Spinal cord (tissue), 10 donors: ENCODE results near the gene MAP1B. TPM values are rescaled to one million over a fixed set of nuclear protein-coding genes. Genes with fewer than 3 reads are reported as not detected.
A peak's percentile ranks its signal among the peaks of the same experiment; 100 is the strongest.

Experiments
- DNase-seq, 6 donors: peaks; one replicate each; pipeline versions ENCODE4 v3.0.0 to v3.0.0-alpha.2; 2013 to 2015; ENCODE audit warnings: low spot score in 6 of 6, low read depth in 4 of 6
- H3K27ac ChIP-seq: one replicate; pipeline ENCODE4 v1.5.1; 2013; ENCODE audit warnings: low read depth, low read length, control low read depth
- H3K27me3 ChIP-seq: one replicate; pipeline ENCODE4 v1.6.1; 2013; ENCODE audit warnings: low read length; ENCODE audit not compliant: control insufficient read depth, insufficient read depth
- H3K36me3 ChIP-seq: one replicate; pipeline ENCODE4 v1.6.1; 2013; ENCODE audit warnings: low read length; ENCODE audit not compliant: control insufficient read depth, insufficient read depth
- H3K4me1 ChIP-seq: one replicate; pipeline ENCODE4 v1.6.1; 2013; ENCODE audit warnings: low read length; ENCODE audit not compliant: control insufficient read depth, insufficient read depth
- H3K4me3 ChIP-seq: one replicate; pipeline ENCODE4 v1.5.1; 2013; ENCODE audit warnings: low read depth, low read length, control low read depth
- H3K9me3 ChIP-seq: one replicate; pipeline ENCODE4 v1.6.1; 2013; ENCODE audit warnings: low read length; ENCODE audit not compliant: control insufficient read depth, insufficient read depth
- WGBS: methylation state at CpG from one replicate; pipeline ENCODE4 v1.1.5; 2013; ENCODE audit warnings: missing lambda C conversion rate; ENCODE audit not compliant: insufficient coverage; 5-methylcytosine and 5-hydroxymethylcytosine counted together
- polyA plus RNA-seq, 2 donors: library from polyadenylated mRNA; unstranded; fragments of 120-200 nt; gene quantifications; one replicate each; pipeline ENCODE4 v1.2.1, GENCODE V29; 2013; ENCODE audit not compliant: insufficient read length in 2 of 2
- total RNA-seq, 2 donors: library from RNA; depleted of rRNA in 1 of 2; stranded (reverse); fragments of 120-200 nt in 1 of 2; fragments of >200 nt in 1 of 2; gene quantifications; one replicate each; pipeline versions ENCODE4 v1.2.3 to v1.2.4, GENCODE V29; 2013 to 2014
- donor health status: healthy.

MAP1B gene
- total and polyA plus RNA-seq, 4 donors: 200 to 506 (median 407) TPM

- no peak overlapping the region for H3K27ac ChIP-seq
- no peak overlapping the region for H3K4me3 ChIP-seq
- H3K36me3 ChIP-seq: no peaks in the 10 kb centered on the region
- H3K4me1 ChIP-seq: peaks cover 10% of the 10 kb centered on the region
- H3K9me3 ChIP-seq: no peaks in the 10 kb centered on the region
- DNase-seq: peak in 2 of 6 donors; percentile 63 to 83
- WGBS: 80% methylated on average over 1 of the region's 2 CpGs
- no peaks in the 10 kb centered on the region for H3K27me3 ChIP-seq
Measured at GRCh38 chr5:72244862-72245371, 137.6 kb downstream of the MAP1B start.

- WGBS: no CpG with 5 or more reads among the region's 1 CpG
- Histone ChIP-seq H3K27ac (peak overlapping the region; percentile 36), H3K4me1 (peaks cover 10% of the 10 kb centered on the region), H3K9me3 (no peaks in the 10 kb centered on the region), H3K4me3 (no peak overlapping the region), H3K27me3 (no peaks in the 10 kb centered on the region), H3K36me3 (no peaks in the 10 kb centered on the region)
- DNase-seq: no peak
Measured at GRCh38 chr5:72245546-72245945, 138.3 kb downstream of the MAP1B start.

DNA sequence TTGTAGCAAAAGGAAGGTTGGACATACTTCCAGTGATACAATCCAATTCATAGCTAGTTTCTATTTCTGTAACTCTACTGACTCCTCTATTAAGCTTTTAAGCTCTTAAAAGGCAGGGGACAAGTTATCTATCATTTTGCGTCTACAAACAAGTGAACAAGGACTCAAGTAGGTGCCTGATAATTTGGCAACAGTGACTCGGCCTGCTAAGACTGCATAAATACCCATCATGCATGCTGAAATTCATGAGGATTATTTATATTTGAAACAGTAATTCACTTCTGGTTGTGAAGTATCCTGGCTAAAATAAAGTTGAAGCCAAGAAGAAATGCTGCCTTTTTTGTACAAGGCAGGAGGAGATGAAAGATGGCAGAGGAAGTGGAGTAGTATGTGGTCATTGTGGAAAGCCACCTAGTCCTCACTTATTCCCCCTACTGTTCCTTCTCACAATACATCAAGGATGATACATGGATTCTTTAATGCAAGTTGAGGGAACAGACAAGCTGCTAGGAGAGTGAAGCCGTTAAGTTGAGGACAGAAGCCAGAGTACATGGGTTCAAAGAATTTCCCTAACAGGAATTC, 138.8 kb downstream of the MAP1B start:
- Histone ChIP-seq H3K9me3 (no peaks in the 10 kb centered on the region), H3K36me3 (no peaks in the 10 kb centered on the region), H3K4me1 (peaks cover 9% of the 10 kb centered on the region), H3K4me3 (no peak overlapping the region), H3K27ac (peak overlapping the region; percentile 36), H3K27me3 (no peaks in the 10 kb centered on the region)
- 60% methylated on average over 1 of the region's 3 CpGs for WGBS
- DNase-seq: no peak

GRCh38 chr5:72246954-72247442, 139.7 kb downstream of the MAP1B start:
- 54% methylated on average over 2 of the region's 4 CpGs for WGBS
- H3K27ac ChIP-seq: no peak overlapping the region
- no peaks in the 10 kb centered on the region for H3K36me3 ChIP-seq
- H3K27me3 ChIP-seq: no peaks in the 10 kb centered on the region
- no peak overlapping the region for H3K4me3 ChIP-seq
- peaks cover 7% of the 10 kb centered on the region for H3K4me1 ChIP-seq
- no peak for DNase-seq
- no peaks in the 10 kb centered on the region for H3K9me3 ChIP-seq

- peak overlapping the region; percentile 6 for H3K27ac ChIP-seq
- H3K9me3 ChIP-seq: no peaks in the 10 kb centered on the region
- H3K4me1 ChIP-seq: no peaks in the 10 kb centered on the region
- no peaks in the 10 kb centered on the region for H3K27me3 ChIP-seq
- peak in 3 of 6 donors; percentile 36 to 80 (median 70) for DNase-seq
- no CpG with 5 or more reads among the region's 2 CpGs for WGBS
- H3K36me3 ChIP-seq: no peaks in the 10 kb centered on the region
- H3K4me3 ChIP-seq: no peak overlapping the region
Measured at GRCh38 chr5:72248410-72248981, 141.2 kb downstream of the MAP1B start.

DNA sequence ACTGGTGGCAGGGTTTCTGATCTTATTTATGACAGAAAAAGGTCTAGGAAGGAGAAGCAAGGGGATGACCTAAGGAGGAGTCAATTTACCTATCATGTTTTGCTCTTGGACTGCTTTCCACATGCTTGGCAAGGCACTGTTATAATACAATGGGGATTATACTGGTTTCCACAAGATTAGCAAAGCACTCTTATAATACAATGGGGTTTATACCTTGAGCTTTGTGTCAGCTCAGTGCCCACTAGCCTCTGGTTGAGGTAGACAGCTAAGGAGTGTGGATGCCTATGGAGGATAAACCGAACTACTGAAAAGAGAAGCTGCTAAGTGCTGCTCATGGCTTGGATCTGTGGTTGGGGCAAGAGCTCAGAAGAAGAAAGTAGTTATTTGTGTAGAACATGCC, 144.1 kb downstream of the MAP1B start:
- 67% methylated on average over 1 of the region's 1 CpG for WGBS
- no peaks in the 10 kb centered on the region for H3K36me3 ChIP-seq
- no peaks in the 10 kb centered on the region for H3K27me3 ChIP-seq
- H3K9me3 ChIP-seq: no peaks in the 10 kb centered on the region
- H3K4me3 ChIP-seq: no peak overlapping the region
- H3K4me1 ChIP-seq: no peaks in the 10 kb centered on the region
- H3K27ac ChIP-seq: no peak overlapping the region
- DNase-seq: no peak

DNA sequence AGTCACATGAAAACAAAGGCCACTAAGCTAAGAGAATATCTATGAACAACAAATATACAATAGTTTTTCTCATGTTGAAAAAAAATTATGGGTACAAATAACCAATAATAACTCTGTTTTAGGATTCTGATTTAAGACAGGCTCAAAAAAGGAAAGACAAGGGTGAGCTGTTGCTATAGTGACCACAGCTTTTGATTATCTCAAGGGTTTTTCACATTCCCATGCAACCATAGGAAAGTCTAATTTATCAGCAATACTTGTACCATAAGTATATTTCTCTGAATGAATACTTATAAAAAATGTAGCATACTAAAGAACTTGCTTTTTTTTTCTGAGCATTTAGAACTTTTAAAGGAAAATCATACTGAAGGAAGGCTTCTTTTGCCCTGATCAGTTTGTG, 144.7 kb downstream of the MAP1B start:
- no peak overlapping the region for H3K27ac ChIP-seq
- H3K4me1 ChIP-seq: no peaks in the 10 kb centered on the region

GRCh38 chr5:72252574-72253155, 145.4 kb downstream of the MAP1B start:
- no peak for DNase-seq
- Histone ChIP-seq H3K27me3 (no peaks in the 10 kb centered on the region), H3K27ac (no peak overlapping the region), H3K9me3 (no peaks in the 10 kb centered on the region), H3K4me3 (no peak overlapping the region), H3K4me1 (no peaks in the 10 kb centered on the region), H3K36me3 (no peaks in the 10 kb centered on the region)
- 82% methylated on average over 5 of the region's 5 CpGs for WGBS

More for the DNA sequence above, 144.7 kb downstream of the MAP1B start:
- Histone ChIP-seq H3K4me3 (no peak overlapping the region), H3K27me3 (no peaks in the 10 kb centered on the region), H3K36me3 (no peaks in the 10 kb centered on the region), H3K9me3 (no peaks in the 10 kb centered on the region)
- no peak for DNase-seq

DNA sequence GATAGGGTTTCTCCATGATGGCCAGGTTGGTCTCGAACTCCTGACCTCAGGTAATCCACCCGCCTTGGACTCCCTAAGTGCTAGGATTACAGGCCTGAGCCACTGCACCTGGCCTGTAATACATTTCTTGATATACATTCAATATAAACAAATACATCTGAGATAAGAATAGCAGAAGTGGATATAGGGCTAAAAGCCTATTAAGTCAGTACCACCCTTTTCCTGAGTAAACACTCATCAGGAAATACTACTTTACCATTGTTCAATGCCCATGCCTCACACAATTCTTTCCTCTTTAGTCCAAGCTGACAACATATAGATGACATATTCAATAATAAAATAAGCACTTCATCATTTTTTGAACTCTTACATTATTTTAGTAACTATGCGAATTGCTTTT, 148.0 kb downstream of the MAP1B start:
- no peak overlapping the region for H3K27ac ChIP-seq
- no peaks in the 10 kb centered on the region for H3K4me1 ChIP-seq
- no CpG with 5 or more reads among the region's 3 CpGs for WGBS
- H3K9me3 ChIP-seq: no peaks in the 10 kb centered on the region
- no peak overlapping the region for H3K4me3 ChIP-seq
- H3K36me3 ChIP-seq: no peaks in the 10 kb centered on the region
- no peak for DNase-seq
- no peaks in the 10 kb centered on the region for H3K27me3 ChIP-seq

GRCh38 chr5:72255670-72256069, 148.4 kb downstream of the MAP1B start:
- Histone ChIP-seq H3K9me3 (no peaks in the 10 kb centered on the region), H3K27me3 (no peaks in the 10 kb centered on the region), H3K27ac (no peak overlapping the region), H3K4me1 (no peaks in the 10 kb centered on the region), H3K36me3 (no peaks in the 10 kb centered on the region), H3K4me3 (no peak overlapping the region)
- no peak for DNase-seq
- WGBS: no CpG with 5 or more reads among the region's 2 CpGs
